H1 (cell line): ENCODE data around the gene FAM177B. TPM values are rescaled to one million over a fixed set of nuclear protein-coding genes. Genes with fewer than 3 reads are reported as not detected.

Source experiments
- polyA plus RNA-seq, 7 experiments: library from polyadenylated mRNA; depleted of rRNA in 3 of 7; stranded (reverse) in 5 of 7; unstranded in 2 of 7; fragments of >200 nt in 5 of 7; fragments of 200-250 nt in 2 of 7; gene quantifications; 1 replicate in 5 of 7; 2 replicates in 1 of 7; 4 replicates in 1 of 7; pipeline versions ENCODE4 v1.2.1 to v1.2.3, GENCODE V29; 2011 to 2013; ENCODE audit warnings: missing spikeins in 2 of 7, mixed read lengths in 2 of 7
- total RNA-seq: library from RNA; stranded (reverse); fragmentation: NEBNext Ultra II Directional; extraction: Animal tissue kit (Norgen Biotek cat#: 25700); gene quantifications from 2 replicates; pipeline ENCODE4 v1.2.1, GENCODE V29; 2021
- TF ChIP-seq, protein P1 (sequence below): IDR thresholded peaks from 2 replicates; pipeline ENCODE4 v1.6.1; 2012; ENCODE audit warnings: low read length, inconsistent platforms

The FAM177B gene
- total and polyA plus RNA-seq, 2 of the 8 experiments (the other 6 are each of a cell fraction or from before 2014, with no cell fraction given) = 0.06 TPM; not detected in 1

DNA sequence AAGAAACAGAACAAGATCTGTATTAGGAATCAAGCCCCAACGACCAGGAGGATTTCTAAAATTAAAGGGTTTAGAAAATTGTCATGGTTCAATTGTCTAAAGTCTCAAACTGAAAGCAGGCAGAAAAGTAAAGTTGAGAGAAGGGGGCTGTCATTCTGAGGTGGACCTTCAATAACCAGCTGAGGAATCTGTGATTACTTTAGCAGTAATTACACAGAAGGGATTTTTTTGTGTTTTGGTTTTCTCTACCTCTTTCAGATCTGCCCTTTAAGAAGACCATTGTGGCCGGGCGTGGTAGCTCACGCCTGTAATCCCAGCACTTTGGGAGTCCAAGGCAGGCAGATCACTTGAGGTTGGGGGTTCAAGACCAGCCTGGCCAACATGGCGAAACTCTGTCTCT lies 42.1 kb upstream of the FAM177B start (continued):
- TF ChIP-seq, protein P1, sequence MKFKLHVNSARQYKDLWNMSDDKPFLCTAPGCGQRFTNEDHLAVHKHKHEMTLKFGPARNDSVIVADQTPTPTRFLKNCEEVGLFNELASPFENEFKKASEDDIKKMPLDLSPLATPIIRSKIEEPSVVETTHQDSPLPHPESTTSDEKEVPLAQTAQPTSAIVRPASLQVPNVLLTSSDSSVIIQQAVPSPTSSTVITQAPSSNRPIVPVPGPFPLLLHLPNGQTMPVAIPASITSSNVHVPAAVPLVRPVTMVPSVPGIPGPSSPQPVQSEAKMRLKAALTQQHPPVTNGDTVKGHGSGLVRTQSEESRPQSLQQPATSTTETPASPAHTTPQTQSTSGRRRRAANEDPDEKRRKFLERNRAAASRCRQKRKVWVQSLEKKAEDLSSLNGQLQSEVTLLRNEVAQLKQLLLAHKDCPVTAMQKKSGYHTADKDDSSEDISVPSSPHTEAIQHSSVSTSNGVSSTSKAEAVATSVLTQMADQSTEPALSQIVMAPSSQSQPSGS = no peak
